Activated CD4-positive, alpha-beta memory T cell treated with anti-CD3 and anti-CD28 coated beads for 36 hours (primary cell): ENCODE data around the gene TPGS1. TPM values are rescaled to one million over a fixed set of nuclear protein-coding genes. Genes with fewer than 3 reads are reported as not detected.

Source experiments
- CTCF ChIA-PET: fragments of 350-600 bp; sonication (Branson Sonifier 250); formaldehyde crosslinking; loops from one replicate; lab custom pipeline; 2021; ENCODE audit warnings: antibody characterized with exemption, inconsistent platforms; lab: Charles Lee
- POLR2A ChIA-PET: fragments of 350-600 bp; sonication (Branson Sonifier 250); formaldehyde crosslinking; loops from one replicate; lab custom pipeline; 2021; ENCODE audit warnings: antibody characterized with exemption; lab: Charles Lee
- DNase-seq: peaks from one replicate; pipeline ENCODE4 v3.0.0-alpha.2; 2020
- H3K27ac Mint-ChIP-seq: one replicate; pipeline ENCODE4 v1.8.0; 2021; ENCODE audit warnings: mixed read lengths
- H3K27me3 Mint-ChIP-seq: one replicate; pipeline ENCODE4 v1.8.0; 2021; ENCODE audit warnings: mixed read lengths
- H3K36me3 Mint-ChIP-seq: one replicate; pipeline ENCODE4 v1.8.0; 2021; ENCODE audit warnings: mixed read lengths
- H3K4me1 Mint-ChIP-seq: one replicate; pipeline ENCODE4 v1.8.0; 2021; ENCODE audit warnings: low read depth, mixed read lengths
- H3K4me3 Mint-ChIP-seq: one replicate; pipeline ENCODE4 v1.8.0; 2021; ENCODE audit warnings: mild to moderate bottlenecking, mixed read lengths
- H3K9me3 Mint-ChIP-seq: one replicate; pipeline ENCODE4 v1.8.0; 2021; ENCODE audit warnings: mixed read lengths
- intact Hi-C: fragments of 100-400 bp; cut with micrococcal nuclease; formaldehyde crosslinking; loops from one replicate; pipeline ENCODE4 v1.15.1; 2023
- total RNA-seq, 2 experiments: library from RNA; stranded (reverse); gene quantifications; one replicate each; pipeline ENCODE4 v1.2.3, GENCODE V29; 2021

TPGS1 gene
- total RNA-seq, 2 experiments from 2014 or later: 8.1 to 8.5 TPM

DNA sequence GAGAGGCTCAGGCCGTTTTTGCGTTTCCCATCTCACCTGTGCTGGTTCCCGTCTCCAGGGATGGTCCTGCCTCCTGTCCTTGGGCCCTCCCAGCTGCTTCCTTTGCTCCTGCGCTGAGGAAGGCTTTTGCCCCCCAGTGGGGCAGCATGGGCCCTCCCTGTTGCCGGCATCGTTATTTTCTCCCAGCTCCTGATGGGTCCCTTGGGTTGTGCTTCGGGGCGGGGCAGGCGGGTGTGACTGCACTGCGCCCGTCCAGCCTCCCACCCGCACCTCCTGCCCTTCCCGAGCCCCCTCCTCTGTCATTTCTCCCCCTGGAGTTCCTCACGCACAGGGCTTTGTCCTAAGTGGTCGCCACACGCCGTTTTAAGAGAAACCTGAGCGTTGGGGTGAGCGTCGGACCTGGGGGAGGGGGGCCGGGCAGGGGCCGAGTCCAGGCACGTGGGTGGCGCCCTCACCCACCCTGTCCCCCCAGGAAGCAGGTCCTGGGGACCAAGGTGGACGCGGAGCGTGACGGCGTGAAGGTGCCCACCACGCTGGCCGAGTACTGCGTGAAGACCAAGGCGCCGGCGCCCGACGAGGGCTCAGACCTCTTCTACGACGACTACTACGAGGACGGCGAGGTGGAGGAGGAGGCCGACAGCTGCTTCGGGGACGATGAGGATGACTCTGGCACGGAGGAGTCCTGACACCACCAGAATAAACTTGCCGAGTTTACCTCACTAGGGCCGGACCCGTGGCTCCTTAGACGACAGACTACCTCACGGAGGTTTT, 33.8 kb downstream of the TPGS1 start:
- H3K36me3 Mint-ChIP-seq: peaks cover 8% of the 10 kb centered on the region
- DNase-seq: no peak
- H3K9me3 Mint-ChIP-seq: no peaks in the 10 kb centered on the region
- H3K4me1 Mint-ChIP-seq: peaks cover 20% of the 10 kb centered on the region
- no peak overlapping the region for H3K4me3 Mint-ChIP-seq
- H3K27ac Mint-ChIP-seq: no peak overlapping the region
- ChIA-PET CTCF (no interaction called here), POLR2A (no interaction called here)
- intact Hi-C loops: no loop called here
- H3K27me3 Mint-ChIP-seq: no peaks in the 10 kb centered on the region

DNA sequence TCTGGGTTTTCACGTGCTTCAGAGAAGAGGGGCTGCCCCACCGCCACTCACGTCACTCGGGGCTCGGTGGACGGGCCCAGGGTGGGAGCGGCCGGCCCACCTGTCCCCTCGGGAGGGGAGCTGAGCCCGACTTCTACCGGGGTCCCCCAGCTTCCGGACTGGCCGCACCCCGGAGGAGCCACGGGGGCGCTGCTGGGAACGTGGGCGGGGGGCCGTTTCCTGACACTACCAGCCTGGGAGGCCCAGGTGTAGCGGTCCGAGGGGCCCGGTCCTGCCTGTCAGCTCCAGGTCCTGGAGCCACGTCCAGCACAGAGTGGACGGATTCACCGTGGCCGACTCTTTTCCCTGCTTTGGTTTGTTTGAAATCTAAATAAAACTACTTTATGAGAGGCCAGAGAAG, 34.4 kb downstream of the TPGS1 start:
- ChIA-PET POLR2A (no interaction called here), CTCF (interaction anchor here (1.1 kb wide), 1 partner anchor 9 kb away, joined by 6 read pairs; no protein-coding TSS in a partner anchor)
- H3K36me3 Mint-ChIP-seq: peaks cover 8% of the 10 kb centered on the region
- H3K4me3 Mint-ChIP-seq: no peak overlapping the region
- intact Hi-C loops: no loop called here
- DNase-seq: no peak
- no peak overlapping the region for H3K27ac Mint-ChIP-seq
- peaks cover 20% of the 10 kb centered on the region for H3K4me1 Mint-ChIP-seq
- H3K9me3 Mint-ChIP-seq: no peaks in the 10 kb centered on the region
- H3K27me3 Mint-ChIP-seq: no peaks in the 10 kb centered on the region

DNA sequence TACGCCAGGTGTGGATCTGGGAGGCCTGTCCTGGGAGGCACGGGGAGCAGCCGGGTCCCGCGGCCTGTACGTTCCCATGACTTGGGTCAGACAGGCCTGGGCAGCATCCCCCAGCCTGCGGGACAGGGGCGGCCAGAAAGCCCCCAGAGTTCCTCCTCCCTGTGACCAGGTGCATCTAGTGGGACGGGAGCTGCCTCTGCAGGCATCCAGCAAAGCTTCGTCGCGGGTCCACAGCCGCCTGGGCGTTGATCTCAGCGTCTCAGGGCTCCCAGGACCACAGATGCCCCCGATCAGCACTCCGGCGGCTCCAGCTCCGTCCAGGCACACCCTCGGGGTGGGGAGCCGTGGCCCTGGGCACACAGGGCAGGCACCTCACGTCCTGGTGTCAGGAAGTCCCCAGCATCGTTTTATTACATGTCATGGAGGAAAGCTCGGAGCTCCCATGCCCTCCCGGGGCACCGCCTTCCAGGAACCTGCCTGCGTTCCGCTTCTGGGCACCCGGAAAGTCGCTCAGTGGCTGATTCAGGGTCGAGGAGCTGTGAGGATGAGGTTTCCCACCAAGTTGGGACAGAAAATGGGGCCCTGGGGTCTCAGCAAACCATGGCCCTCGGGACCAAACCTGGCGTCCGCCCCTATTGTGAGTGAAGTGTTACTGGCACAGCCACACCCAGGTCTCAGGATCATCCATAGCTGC, 35.0 kb downstream of the TPGS1 start:
- H3K4me1 Mint-ChIP-seq: peaks cover 20% of the 10 kb centered on the region
- H3K36me3 Mint-ChIP-seq: peaks cover 8% of the 10 kb centered on the region
- CTCF ChIA-PET: interaction anchor here (1.1 kb wide), 1 partner anchor 10 kb away, joined by 6 read pairs; no protein-coding TSS in a partner anchor
- H3K27me3 Mint-ChIP-seq: no peaks in the 10 kb centered on the region
- H3K9me3 Mint-ChIP-seq: no peaks in the 10 kb centered on the region
- no peak overlapping the region for H3K27ac Mint-ChIP-seq
- DNase-seq: no peak
- intact Hi-C loops: no loop called here
- H3K4me3 Mint-ChIP-seq: no peak overlapping the region
- POLR2A ChIA-PET: interaction anchor here (0.7 to 0.8 kb wide), 2 partner anchors 29 to 122 kb away, joined by 3 read pairs; no protein-coding TSS in a partner anchor

DNA sequence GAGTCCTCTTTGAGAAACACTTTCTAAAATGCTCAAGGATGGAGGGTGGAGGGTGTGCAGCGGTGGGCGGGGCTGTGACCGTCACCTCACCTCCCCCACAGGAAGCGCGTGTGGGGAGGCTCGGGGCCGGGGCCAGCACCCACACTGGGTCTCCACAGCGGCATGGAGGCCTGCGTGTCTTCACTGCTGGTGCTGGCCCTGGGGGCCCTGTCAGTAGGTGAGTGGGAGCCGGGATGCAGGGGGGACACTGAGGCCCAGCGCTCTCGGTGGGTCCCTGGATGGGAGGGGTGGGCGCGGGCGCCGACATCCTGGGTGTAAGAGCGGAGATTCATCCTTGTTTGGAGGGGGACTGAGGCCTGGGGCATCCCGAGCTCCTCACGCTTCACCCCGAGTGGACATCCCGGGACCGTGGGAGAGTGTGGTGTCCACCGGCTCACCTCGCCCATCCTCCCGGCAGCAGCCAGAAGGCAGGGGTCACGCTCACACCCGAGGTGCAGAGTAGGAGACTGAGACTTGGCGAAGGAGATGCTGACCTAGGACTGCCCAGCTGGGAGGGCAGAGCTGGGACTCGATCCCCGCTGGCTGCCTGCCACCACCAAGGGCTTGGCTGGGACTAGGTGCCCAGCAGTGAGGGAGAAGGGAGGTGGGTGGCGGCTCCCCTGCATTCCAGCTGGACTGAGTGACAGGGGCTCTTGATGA, 36.8 kb downstream of the TPGS1 start, which contains the start of gene GZMM:
TSS of gene GZMM (plus strand) at position 144 of the 699 bp plus-strand sequence. CDS start at position 163, 19 bp downstream.
- intact Hi-C loops: no loop called here
- H3K4me3 Mint-ChIP-seq: peak within 1 kb of the TSS; percentile 78
- no peaks in the 10 kb centered on the region for H3K27me3 Mint-ChIP-seq
- ChIA-PET CTCF (interaction anchor here (0.6 kb wide), 1 partner anchor 64 kb away, joined by 5 read pairs; no protein-coding TSS in a partner anchor), POLR2A (interaction anchor here (1.0 kb wide), 1 partner anchor 12 kb away, joined by 5 read pairs; the partner anchor contains the start of gene CDC34)
- H3K4me1 Mint-ChIP-seq: peaks cover 20% of the 10 kb centered on the region
- H3K9me3 Mint-ChIP-seq: no peaks in the 10 kb centered on the region
- DNase-seq: peak; percentile 83
- H3K36me3 Mint-ChIP-seq: peaks cover 10% of the 10 kb centered on the region
- peak within 1 kb of the TSS; percentile 83 for H3K27ac Mint-ChIP-seq

DNA sequence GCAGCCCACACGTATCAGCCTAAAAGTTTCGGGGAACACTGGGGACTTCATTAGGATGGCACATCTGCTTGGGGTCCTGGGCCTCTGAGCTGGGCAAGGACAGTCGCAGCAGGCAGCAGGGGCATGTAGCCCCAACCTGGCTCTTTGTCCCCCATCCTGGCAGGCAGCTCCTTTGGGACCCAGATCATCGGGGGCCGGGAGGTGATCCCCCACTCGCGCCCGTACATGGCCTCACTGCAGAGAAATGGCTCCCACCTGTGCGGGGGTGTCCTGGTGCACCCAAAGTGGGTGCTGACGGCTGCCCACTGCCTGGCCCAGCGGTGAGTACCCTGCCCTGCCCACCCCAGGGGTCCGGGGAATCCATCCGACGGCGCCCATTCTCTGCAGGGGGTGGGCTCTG, 39.8 kb downstream of the TPGS1 start:
- Mint-ChIP-seq H3K36me3 (peaks cover 10% of the 10 kb centered on the region), H3K4me1 (peaks cover 20% of the 10 kb centered on the region), H3K27ac (no peak overlapping the region), H3K9me3 (no peaks in the 10 kb centered on the region), H3K27me3 (no peaks in the 10 kb centered on the region), H3K4me3 (no peak overlapping the region)
- no peak for DNase-seq
- ChIA-PET CTCF (no interaction called here), POLR2A (interaction anchor here (1.3 kb wide), 1 partner anchor 26 kb away, joined by 3 read pairs; the partner anchor contains the start of gene BSG)
- intact Hi-C loops: no loop called here

DNA sequence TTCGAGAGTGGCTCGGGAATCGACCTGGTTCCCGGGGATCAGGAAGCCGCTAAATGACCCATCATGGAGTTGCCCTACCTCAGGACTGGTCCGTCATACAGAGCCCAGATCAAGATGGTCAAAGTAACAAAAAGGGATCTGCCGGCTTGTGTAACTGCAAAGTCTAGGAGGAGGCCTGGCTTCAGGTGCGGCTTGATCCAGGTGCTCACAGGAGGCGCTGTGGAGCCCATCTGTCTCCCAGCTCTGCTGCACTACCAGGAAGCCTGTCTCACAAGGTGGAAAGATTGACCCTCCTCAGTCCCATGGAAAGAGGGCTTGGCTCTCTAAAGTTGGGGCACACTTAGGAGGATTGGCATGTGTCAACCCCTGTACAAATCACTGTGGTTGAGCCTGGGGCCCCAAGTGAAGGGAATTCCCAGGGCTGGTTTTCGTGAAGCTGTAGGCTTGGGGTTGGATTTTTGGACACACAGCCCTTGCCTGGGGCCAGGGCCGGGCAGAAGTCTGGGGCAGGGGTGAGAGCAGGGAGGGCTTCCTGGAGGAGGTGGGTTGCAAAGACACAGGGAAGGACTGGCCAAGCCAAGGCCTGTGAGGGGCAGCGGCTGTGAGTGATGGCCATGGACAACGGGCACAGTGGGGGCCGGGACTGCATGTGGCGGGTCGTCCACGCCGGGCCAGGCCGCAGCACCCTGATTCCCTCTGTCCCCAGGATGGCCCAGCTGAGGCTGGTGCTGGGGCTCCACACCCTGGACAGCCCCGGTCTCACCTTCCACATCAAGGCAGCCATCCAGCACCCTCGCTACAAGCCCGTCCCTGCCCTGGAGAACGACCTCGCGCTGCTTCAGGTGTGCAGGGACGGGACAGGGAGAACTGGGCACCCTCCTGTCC, 40.8 kb downstream of the TPGS1 start:
- Mint-ChIP-seq H3K27me3 (no peaks in the 10 kb centered on the region), H3K9me3 (no peaks in the 10 kb centered on the region), H3K27ac (no peak overlapping the region), H3K36me3 (peaks cover 10% of the 10 kb centered on the region), H3K4me3 (no peak overlapping the region), H3K4me1 (peaks cover 19% of the 10 kb centered on the region)
- no peak for DNase-seq
- intact Hi-C loops: no loop called here
- CTCF ChIA-PET: no interaction called here
- POLR2A ChIA-PET: interaction anchor here (1.3 kb wide), 1 partner anchor 25 kb away, joined by 3 read pairs; the partner anchor contains the start of gene BSG

DNA sequence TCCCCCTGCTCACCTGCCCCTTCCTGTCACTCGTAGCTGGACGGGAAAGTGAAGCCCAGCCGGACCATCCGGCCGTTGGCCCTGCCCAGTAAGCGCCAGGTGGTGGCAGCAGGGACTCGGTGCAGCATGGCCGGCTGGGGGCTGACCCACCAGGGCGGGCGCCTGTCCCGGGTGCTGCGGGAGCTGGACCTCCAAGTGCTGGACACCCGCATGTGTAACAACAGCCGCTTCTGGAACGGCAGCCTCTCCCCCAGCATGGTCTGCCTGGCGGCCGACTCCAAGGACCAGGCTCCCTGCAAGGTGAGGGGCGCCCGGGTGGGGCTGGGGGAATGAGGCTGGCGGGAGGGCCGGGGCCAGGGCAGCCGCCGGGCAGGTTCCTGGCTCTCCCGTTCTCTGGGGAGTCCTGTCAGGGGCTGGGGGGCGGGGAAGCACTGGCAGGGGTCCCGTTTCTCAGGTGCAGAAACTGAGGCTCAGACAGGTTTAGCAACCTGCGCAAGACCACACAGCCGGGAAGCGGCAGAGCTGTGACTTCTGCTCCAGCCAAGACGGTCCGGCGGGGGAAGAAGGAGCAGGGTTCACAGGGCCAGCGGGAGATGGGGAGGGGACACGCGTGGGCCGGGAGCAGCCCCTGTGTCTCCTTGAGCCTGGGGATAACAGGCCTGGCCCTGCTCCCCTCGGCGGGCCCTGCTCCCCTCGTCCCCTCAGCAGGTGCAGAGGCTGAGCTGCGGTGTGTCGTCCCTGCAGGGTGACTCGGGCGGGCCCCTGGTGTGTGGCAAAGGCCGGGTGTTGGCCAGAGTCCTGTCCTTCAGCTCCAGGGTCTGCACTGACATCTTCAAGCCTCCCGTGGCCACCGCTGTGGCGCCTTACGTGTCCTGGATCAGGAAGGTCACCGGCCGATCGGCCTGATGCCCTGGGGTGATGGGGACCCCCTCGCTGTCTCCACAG, 41.9 kb downstream of the TPGS1 start:
- intact Hi-C loops: no loop called here
- CTCF ChIA-PET: no interaction called here
- Mint-ChIP-seq H3K27me3 (no peaks in the 10 kb centered on the region), H3K9me3 (no peaks in the 10 kb centered on the region), H3K4me1 (peaks cover 9% of the 10 kb centered on the region), H3K27ac (no peak overlapping the region), H3K4me3 (no peak overlapping the region), H3K36me3 (peaks cover 8% of the 10 kb centered on the region)
- POLR2A ChIA-PET: no interaction called here
- no peak for DNase-seq

DNA sequence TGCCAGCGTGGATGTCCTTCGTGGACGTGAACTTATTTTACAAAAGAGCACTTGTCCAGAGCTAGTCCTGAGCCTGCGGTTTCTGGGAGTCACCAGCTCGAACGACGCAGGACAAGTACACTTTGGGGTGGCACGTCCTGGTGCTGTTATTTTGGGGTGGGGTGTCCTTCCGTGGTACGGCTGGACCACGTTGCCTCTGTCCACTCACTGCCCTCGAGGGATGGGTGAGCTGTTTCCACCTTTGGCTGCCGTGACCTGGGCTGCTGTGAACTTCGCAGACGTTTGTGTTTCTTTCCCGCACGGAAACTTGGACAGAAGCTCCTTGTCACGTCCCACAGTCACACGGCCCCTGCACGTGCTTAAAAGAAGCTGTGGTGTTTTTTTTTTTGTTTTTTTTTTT, 47.5 kb downstream of the TPGS1 start:
- H3K4me1 Mint-ChIP-seq: no peaks in the 10 kb centered on the region
- intact Hi-C loops: no loop called here
- H3K27ac Mint-ChIP-seq: no peak overlapping the region
- CTCF ChIA-PET: interaction anchor here (0.8 kb wide), 1 partner anchor 29 kb away, joined by 3 read pairs; no protein-coding TSS in a partner anchor
- POLR2A ChIA-PET: no interaction called here
- no peaks in the 10 kb centered on the region for H3K36me3 Mint-ChIP-seq
- no peaks in the 10 kb centered on the region for H3K27me3 Mint-ChIP-seq
- H3K4me3 Mint-ChIP-seq: no peak overlapping the region
- no peak for DNase-seq
- H3K9me3 Mint-ChIP-seq: no peaks in the 10 kb centered on the region

DNA sequence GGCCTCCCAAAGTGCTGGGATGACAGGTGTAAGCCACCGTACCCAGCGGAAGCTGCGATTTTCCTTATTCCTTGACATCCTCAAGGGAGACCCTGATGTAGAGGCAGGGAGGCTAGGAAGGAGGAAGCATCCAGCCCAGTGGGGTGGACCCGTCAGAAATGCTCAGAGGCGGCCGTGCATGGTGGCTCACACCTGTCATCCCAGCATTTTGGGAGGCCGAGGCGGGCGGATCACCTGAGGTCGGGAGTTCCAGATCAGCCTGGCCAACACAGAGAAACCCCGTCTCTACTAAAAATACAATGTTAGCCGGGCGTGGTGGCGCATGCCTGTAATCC, 48.1 kb downstream of the TPGS1 start:
- no peak overlapping the region for H3K27ac Mint-ChIP-seq
- POLR2A ChIA-PET: no interaction called here
- H3K27me3 Mint-ChIP-seq: no peaks in the 10 kb centered on the region
- no peaks in the 10 kb centered on the region for H3K36me3 Mint-ChIP-seq
- CTCF ChIA-PET: interaction anchor here (0.8 kb wide), 1 partner anchor 28 kb away, joined by 3 read pairs; no protein-coding TSS in a partner anchor
- no peak for DNase-seq
- H3K9me3 Mint-ChIP-seq: no peaks in the 10 kb centered on the region
- H3K4me3 Mint-ChIP-seq: no peak overlapping the region
- no peaks in the 10 kb centered on the region for H3K4me1 Mint-ChIP-seq
- intact Hi-C loops: no loop called here

DNA sequence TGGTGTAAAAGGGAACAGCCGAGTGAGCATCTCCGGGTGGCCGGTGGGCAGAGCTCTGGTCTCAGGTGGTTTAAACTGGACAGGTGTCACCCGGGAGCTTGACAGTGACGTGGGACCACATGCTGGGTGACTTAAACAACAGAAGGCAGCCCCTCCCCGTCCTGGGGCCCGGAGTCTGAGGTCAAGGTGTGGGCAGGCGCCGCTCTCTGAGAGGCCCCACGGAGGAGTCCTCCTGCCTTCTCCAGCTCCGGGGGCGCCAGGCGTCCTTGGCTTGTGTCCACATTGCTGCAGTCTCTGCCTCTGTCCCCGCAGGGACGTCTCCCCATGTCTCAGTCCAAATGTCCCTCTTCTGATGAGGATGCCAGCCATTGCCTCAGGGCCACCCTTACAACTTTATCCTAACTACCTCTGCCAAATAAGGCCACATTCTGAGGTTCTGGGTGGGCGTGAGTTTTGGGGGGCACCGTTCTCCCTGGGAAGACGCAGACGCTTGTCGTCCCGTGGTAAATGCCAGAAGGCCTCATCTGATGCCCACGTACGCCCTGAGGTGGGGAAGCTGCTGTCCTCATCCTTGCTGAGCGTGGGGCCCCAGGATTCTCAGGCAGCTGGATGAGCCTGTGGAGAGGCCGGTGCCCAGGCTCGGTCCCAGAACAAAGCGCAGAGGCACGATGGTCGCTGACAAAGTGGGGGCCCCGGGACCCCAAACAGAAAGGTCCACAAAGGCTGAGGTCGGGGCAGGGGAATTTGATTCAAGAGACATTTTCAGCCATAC, 49.5 kb downstream of the TPGS1 start:
- no peak overlapping the region for H3K27ac Mint-ChIP-seq
- POLR2A ChIA-PET: no interaction called here
- no peaks in the 10 kb centered on the region for H3K4me1 Mint-ChIP-seq
- H3K36me3 Mint-ChIP-seq: no peaks in the 10 kb centered on the region
- no peaks in the 10 kb centered on the region for H3K27me3 Mint-ChIP-seq
- DNase-seq: no peak
- intact Hi-C loops: no loop called here
- H3K4me3 Mint-ChIP-seq: no peak overlapping the region
- CTCF ChIA-PET: no interaction called here
- H3K9me3 Mint-ChIP-seq: no peaks in the 10 kb centered on the region
